ENCODE results near the gene ARGLU1. TPM values are rescaled to one million over a fixed set of nuclear protein-coding genes. Genes with fewer than 3 reads are reported as not detected.

Gene ARGLU1
- total and polyA plus RNA-seq, 2 experiments from 2014 or later: 108 to 166 TPM

DNA sequence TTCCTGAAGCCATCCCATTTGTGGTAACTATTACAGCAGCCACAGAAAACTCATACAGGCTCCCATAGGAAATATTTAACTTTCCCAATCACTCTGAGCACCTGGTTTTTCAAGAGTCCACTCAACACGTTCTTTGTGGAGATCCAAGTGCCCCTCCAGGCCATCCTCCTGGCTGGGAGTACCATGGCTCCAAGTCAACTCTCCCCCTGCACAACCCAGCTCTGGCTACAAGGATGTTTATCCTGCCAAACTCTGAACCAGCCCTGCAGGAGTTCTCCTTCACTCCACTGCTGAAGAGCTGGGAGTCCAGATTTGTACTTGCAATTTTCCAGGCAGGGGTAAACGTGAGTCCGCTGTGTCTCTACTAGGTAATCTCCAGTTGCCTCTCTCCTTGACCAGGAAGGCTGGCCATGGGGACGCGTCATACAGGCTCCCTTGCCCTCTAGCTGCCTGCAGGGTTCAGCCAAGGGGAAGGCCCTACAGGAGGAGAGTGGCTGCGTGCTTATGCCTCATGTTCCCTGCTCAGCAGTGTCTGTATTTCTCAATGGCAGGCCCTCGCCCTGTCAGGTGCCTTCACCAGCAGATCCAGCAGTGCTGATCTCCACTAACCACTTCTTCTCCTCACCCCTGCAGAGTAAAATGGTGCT, 29.9 kb upstream of the ARGLU1 start:
- H2AFZ ChIP-seq: no peak overlapping the region
- no peak overlapping the region for H3K4me3 Mint-ChIP-seq
- no peak overlapping the region for H3K4me3 ChIP-seq
- peaks cover 5% of the 10 kb centered on the region; the same call in 1 of the 2 replicates for H3K9me2 ChIP-seq (ENCODE audit: insufficient read depth)
- no peaks in the 10 kb centered on the region for H3K36me3 ChIP-seq (ENCODE audit: insufficient read depth)
- peaks cover 2% of the 10 kb centered on the region for H3K27me3 Mint-ChIP-seq (ENCODE audit: insufficient read depth, low read depth, poor library complexity)
- no peaks in the 10 kb centered on the region for H3K79me2 ChIP-seq (replicated peaks; ENCODE audit: insufficient read depth)
- H3K27ac Mint-ChIP-seq: peak overlapping the region; percentile 5; the same call in 1 of the 2 replicates
- no peak overlapping the region for H3K27ac ChIP-seq (ENCODE audit: low read depth)
- no peaks in the 10 kb centered on the region for H3K27me3 ChIP-seq (ENCODE audit: insufficient read depth)
- ATAC-seq: no peak
- H3K36me3 Mint-ChIP-seq (ENCODE audit: low read depth): no peaks in the 10 kb centered on the region; the same call in 2 of the 3 replicates
- TF ChIP-seq, protein P1, sequence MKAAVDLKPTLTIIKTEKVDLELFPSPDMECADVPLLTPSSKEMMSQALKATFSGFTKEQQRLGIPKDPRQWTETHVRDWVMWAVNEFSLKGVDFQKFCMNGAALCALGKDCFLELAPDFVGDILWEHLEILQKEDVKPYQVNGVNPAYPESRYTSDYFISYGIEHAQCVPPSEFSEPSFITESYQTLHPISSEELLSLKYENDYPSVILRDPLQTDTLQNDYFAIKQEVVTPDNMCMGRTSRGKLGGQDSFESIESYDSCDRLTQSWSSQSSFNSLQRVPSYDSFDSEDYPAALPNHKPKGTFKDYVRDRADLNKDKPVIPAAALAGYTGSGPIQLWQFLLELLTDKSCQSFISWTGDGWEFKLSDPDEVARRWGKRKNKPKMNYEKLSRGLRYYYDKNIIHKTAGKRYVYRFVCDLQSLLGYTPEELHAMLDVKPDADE (IDR thresholded peaks at IDR 0.05): no peak
- H3F3A ChIP-seq (replicated peaks; ENCODE audit: low read depth): no peaks in the 10 kb centered on the region
- no peaks in the 10 kb centered on the region for H3K4me1 ChIP-seq (ENCODE audit: insufficient read depth)
- no peaks in the 10 kb centered on the region for H4K20me1 ChIP-seq (replicated peaks; ENCODE audit: insufficient read depth)
- no peak overlapping the region for H3K4me2 ChIP-seq
- no peak for DNase-seq (ENCODE audit: low spot score)
- no peaks in the 10 kb centered on the region; the same call in 2 of the 3 replicates for H3K4me1 Mint-ChIP-seq
- peaks cover 3% of the 10 kb centered on the region; the same call in 2 of the 3 replicates for H3K9me3 Mint-ChIP-seq

DNA sequence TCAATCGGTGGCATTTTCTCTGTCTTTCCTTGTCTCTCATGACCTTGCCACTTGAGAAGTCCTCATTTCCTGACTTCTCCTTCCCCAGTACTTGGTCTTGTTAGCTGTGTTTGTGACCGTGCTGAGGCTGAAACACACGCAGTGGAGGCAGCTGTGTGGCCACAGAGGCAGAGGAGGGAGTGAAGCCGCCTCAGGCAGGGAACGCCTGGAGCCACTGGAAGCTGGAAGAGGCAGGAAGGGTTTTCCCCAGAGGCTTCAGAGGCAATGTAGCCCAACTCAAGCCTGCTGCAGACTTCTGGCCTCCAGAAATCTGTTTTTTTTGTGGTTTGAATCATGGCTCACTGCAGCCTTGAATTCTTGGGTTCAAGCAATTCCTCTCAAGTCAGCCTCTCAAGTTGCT, 29.2 kb upstream of the ARGLU1 start:
- Mint-ChIP-seq H3K9me3 (peaks cover 3% of the 10 kb centered on the region; the same call in 1 of the 3 replicates), H3K4me1 (no peaks in the 10 kb centered on the region), H3K27ac (no peak overlapping the region), H3K36me3 (ENCODE audit: low read depth) (no peaks in the 10 kb centered on the region; the same call in 2 of the 3 replicates), H3K4me3 (no peak overlapping the region), H3K27me3 (ENCODE audit: insufficient read depth, low read depth, poor library complexity) (peaks cover 2% of the 10 kb centered on the region)
- H3K4me1 ChIP-seq (ENCODE audit: insufficient read depth): no peaks in the 10 kb centered on the region
- no peak overlapping the region for H3K4me3 ChIP-seq
- H3K9me2 ChIP-seq (ENCODE audit: insufficient read depth): no peaks in the 10 kb centered on the region
- H3K27ac ChIP-seq (ENCODE audit: low read depth): no peak overlapping the region
- H4K20me1 ChIP-seq (replicated peaks; ENCODE audit: insufficient read depth): no peaks in the 10 kb centered on the region
- no peaks in the 10 kb centered on the region for H3K36me3 ChIP-seq (ENCODE audit: insufficient read depth)
- no peaks in the 10 kb centered on the region for H3K27me3 ChIP-seq (ENCODE audit: insufficient read depth)
- ATAC-seq (no peak), DNase-seq (ENCODE audit: low spot score) (no peak)
- H3F3A ChIP-seq (replicated peaks; ENCODE audit: low read depth): no peaks in the 10 kb centered on the region
- H3K4me2 ChIP-seq: no peak overlapping the region
- TF ChIP-seq ZNF331 (CRISPR knock-in tag; IDR thresholded peaks at IDR 0.05; ENCODE audit: low read depth) (no peak), EZH2phosphoT487 (IDR thresholded peaks at IDR 0.05; ENCODE audit: unreplicated experiment) (no peak), NANOG (IDR thresholded peaks at IDR 0.05; ENCODE audit: borderline replicate concordance) (no peak)
- TF ChIP-seq, protein P1 (IDR thresholded peaks at IDR 0.05): no peak
- TF ChIP-seq, protein P2, sequence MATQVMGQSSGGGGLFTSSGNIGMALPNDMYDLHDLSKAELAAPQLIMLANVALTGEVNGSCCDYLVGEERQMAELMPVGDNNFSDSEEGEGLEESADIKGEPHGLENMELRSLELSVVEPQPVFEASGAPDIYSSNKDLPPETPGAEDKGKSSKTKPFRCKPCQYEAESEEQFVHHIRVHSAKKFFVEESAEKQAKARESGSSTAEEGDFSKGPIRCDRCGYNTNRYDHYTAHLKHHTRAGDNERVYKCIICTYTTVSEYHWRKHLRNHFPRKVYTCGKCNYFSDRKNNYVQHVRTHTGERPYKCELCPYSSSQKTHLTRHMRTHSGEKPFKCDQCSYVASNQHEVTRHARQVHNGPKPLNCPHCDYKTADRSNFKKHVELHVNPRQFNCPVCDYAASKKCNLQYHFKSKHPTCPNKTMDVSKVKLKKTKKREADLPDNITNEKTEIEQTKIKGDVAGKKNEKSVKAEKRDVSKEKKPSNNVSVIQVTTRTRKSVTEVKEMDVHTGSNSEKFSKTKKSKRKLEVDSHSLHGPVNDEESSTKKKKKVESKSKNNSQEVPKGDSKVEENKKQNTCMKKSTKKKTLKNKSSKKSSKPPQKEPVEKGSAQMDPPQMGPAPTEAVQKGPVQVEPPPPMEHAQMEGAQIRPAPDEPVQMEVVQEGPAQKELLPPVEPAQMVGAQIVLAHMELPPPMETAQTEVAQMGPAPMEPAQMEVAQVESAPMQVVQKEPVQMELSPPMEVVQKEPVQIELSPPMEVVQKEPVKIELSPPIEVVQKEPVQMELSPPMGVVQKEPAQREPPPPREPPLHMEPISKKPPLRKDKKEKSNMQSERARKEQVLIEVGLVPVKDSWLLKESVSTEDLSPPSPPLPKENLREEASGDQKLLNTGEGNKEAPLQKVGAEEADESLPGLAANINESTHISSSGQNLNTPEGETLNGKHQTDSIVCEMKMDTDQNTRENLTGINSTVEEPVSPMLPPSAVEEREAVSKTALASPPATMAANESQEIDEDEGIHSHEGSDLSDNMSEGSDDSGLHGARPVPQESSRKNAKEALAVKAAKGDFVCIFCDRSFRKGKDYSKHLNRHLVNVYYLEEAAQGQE (IDR thresholded peaks at IDR 0.05; ENCODE audit: unreplicated experiment): no peak
- H2AFZ ChIP-seq: no peak overlapping the region
- no peaks in the 10 kb centered on the region for H3K79me2 ChIP-seq (replicated peaks; ENCODE audit: insufficient read depth)

Data from GM23338 (cell line).